T-helper 1 cell treated with Interleukin-12 subunit alpha and Interleukin-12 subunit beta and Interleukin-4 antibody, amounts not matched to agents 30 ng/mL and 1 ng/mL, for 36 hours (primary cell): ENCODE data around the gene GPR4. TPM values are rescaled to one million over a fixed set of nuclear protein-coding genes. Genes with fewer than 3 reads are reported as not detected.
"Not testable (repeated sequence)": the region's sequence is repeated elsewhere in the genome, so short reads cannot be mapped to it uniquely, and the experiment has no call there.

Experiments used
- intact Hi-C: fragments of 100-400 bp; cut with micrococcal nuclease; formaldehyde crosslinking; loops from one replicate; pipeline ENCODE4 v1.15.1; 2024
- total RNA-seq: library from RNA; stranded (reverse); gene quantifications from 2 replicates; pipeline ENCODE4 v1.2.3, GENCODE V29; 2022

The GPR4 gene
- total RNA-seq, 1 donor from 2014 or later, result not detected

- intact Hi-C loops, result not testable (repeated sequence)
These were observed 26.2 kb upstream of the GPR4 start for GRCh38 chr19:45628219-45628618.

GRCh38 chr19:45623984-45624383, 22.0 kb upstream of the GPR4 start:
- intact Hi-C loops, result no loop called here

DNA sequence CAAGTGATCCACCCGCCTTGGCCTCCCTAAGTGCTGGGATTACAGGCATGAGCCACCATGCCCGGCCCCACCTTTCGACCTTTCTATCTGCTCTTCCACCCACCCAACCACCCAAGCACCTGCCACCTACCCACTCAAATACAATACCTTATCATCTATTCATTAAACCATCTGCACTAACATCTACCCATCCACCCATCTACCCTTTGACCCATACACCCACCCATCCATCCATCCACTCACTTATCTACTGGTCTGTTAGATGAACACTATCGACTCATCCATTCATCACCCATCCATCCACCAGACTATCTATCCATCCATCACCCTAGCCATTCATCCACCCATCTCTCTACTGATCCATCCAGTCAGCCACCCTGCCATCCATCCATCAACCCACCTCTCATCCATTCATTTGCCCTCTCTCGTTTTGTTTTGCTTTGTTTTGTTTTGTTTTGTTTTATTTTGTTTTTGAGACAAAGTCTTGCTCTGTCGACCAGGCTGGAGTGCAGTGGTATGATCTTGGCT, 20.0 kb upstream of the GPR4 start:
- intact Hi-C loops, result no loop called here

GRCh38 chr19:45621389-45621788, 19.4 kb upstream of the GPR4 start:
- intact Hi-C loops, result no loop called here

DNA sequence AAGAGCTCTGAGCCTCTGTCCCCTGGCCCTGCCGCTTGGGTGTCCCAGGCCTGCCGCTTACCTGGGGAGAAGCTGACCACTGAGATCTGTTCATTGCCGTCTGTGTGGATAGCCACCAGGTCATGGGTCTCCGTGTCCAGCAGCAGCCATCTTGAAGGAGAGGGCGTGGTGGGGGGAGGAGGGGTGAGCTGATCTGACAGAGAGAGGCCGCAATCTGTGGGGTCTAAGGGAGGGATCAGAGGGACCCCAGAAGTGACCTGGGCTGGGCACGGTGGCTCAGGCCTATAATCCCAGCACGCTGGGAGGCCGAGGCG, 14.6 kb upstream of the GPR4 start:
- intact Hi-C loops, result loop anchor here (1.0 kb wide), 4 partner anchors 26 to 119 kb away; partner anchors contain the start of genes OPA3 and RTN2

DNA sequence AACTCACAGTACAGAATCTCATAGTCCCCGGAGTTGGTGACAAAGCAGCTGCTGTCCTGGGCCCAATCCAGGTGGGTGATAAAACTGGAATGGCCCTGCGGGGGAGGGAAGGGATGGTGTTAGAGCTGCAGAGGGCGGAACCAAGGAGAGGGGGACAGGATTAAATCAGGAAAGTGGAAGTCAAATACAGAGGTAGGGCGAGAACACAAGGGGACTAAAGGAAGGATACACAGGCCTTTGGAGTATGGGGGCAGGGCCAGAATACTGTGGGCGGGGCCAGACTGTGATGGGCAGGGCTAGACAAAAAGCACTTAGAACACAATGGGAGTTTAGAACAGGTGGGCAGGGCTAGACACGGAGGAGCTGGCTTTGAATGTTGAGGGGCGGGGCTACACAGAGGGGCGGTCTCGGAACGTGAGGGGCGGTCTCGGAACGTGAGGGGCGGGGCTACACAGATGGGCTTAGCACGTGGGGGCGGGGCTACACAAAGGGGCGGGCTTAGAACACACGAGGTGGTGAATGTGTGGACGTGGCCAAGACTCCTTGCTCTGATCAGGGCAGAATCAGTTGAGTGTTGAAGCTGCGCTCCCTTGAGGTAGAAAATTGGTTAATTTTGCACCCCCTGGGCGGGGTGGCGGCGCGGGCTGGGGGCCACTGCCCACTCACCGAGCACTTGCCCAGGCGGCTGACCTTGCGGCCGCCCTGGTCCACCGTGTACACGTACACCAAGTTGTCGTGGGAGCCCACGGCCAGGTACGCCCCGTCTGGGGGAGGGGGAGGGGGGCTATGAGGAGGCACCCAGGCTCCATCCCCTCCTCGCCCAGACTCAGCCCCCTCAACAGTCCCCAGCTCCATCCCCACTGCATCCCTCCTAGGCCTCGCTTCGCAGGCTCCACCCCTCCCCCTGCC, 14.0 kb upstream of the GPR4 start:
- intact Hi-C loops, result loop anchor here (1.0 kb wide), 4 partner anchors 26 to 119 kb away; partner anchors contain the start of genes OPA3 and RTN2

DNA sequence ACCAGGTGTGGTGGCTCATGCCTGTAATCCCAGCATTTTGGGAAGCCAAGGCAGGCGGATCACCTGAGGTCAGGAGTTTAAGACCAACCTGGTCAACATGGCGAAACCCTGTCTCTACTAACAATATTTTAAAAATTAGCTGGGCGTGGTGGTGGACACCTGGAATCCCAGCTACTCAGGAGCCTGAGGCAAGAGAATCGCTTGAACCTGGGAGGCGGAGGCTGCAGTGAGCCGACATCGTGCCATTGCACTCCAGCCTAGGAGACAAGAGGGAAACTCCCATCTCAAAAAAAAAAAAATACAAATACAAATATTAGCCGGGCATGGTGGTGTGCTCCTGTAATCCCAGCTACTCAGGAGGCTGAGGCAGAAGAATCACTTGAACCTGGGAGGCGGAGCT, 13.0 kb upstream of the GPR4 start:
- intact Hi-C loops, result not testable (repeated sequence)

GRCh38 chr19:45613926-45614725, 12.1 kb upstream of the GPR4 start:
- intact Hi-C loops, result loop anchor here (1.0 kb wide), 1 partner anchor 52 kb away; no protein-coding TSS in a partner anchor

- intact Hi-C loops, result no loop called here
These were observed 6.9 kb upstream of the GPR4 start for GRCh38 chr19:45608948-45609347.

DNA sequence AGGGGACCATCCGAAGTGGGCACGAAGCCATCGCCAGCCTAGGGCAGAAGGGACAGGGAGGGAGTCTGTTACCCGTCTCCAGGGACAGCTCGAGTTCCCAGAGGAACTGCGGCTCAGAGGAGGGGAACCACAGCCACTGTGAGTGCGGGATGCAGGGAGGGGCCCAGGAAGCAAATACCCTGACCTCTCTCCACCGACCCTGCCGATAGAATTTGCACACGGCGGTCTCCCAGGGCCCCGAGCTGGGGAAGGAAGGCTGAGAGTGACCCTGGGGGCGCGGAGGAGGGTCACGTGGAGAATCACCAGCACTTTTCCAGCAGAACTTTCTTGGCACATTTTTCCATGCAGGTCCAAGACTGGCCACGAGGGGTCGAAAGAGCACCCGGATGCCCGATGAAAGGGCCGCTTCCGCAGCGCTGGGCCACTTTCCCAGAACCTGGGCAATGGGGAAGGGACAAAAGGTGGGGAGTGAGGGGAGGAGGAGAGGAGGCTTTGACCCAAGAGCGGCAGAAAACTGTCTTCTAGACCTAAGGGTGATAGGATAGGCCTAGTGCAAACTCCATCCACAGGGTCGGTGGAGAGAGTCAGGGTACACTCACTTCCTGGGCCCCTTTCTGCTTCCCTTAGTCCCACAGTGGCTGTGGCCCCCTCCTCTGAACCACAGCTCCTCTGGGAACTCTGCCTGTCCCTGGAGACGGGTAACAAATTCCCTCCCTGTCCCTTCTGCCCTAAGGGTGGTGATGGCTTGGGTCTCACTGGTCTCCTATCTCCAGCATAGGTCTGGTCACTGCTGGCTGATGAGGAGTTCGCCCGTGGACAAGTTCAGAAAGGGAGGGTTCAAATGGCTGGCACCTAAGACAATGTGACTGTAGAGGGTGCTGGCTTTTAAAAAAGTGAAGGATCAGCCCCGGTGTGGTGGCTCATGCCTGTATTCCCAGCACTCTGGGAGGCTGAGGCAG, 5.3 kb upstream of the GPR4 start:
- intact Hi-C loops, result loop anchor here (1.0 kb wide), 1 partner anchor 35 kb away; no protein-coding TSS in a partner anchor

- intact Hi-C loops, result no loop called here
These were observed 897 bp downstream of the GPR4 start for GRCh38 chr19:45601115-45601514.

GRCh38 chr19:45600340-45600885, 1.6 kb downstream of the GPR4 start:
- intact Hi-C loops, result no loop called here

- intact Hi-C loops, result no loop called here
These were observed 2.7 kb downstream of the GPR4 start for GRCh38 chr19:45599286-45599685.

- intact Hi-C loops, result no loop called here
These were observed 3.6 kb downstream of the GPR4 start for GRCh38 chr19:45598267-45599001.

DNA sequence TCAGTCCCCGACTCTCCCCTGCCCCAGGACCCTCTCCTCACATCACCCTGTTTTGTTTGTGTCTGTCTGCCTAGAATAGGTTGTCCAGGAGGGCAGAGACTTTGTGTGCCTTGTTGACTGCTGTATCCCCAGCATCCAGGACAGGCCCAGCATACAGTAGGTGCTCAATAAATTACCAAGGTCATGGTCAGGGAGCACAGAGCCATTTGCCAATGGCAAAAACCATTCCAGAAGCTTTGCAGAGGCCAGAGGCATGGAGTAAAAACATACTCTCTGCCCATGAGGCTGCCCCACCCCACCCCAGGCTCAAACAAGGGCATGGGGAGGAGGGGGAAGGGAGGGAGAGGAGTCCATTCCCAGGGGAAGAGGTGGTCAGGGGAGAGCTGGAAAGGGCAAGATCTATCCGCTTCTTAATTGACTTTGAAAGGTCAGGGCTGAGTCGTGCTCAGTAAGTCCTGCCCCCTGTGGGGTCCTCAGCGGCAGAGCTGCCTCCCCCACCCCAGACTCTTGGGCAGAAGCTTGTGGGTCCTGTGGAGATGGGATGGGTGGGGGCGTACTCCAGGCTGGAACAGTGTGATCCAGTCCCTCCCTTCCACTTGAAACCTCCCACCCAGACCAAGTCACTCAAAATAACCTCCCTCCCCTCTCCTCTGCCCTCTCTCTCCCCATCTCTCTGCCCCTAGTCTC, 4.4 kb downstream of the GPR4 start:
- intact Hi-C loops, result no loop called here

- intact Hi-C loops, result no loop called here
These were observed 6.2 kb downstream of the GPR4 start for GRCh38 chr19:45595814-45596213.

DNA sequence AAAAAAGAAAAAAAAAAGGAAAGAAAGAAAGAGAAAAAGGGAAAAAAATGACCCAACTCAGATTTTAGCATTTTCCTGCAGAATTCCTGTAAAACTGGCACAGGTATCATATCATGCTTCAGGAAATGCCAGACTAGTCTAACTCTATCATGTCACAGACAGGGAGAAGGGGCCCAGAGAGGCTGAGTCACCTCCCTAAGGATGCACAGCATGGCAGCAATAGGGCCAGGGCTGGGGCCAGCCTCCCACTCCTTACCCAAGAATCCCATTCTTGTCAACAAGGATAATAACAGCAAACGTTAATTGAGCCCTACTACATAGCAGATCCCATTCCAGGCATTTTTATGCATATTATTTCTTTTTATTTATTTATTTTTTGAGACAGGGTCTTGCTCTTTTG, 8.5 kb downstream of the GPR4 start:
- intact Hi-C loops, result no loop called here

DNA sequence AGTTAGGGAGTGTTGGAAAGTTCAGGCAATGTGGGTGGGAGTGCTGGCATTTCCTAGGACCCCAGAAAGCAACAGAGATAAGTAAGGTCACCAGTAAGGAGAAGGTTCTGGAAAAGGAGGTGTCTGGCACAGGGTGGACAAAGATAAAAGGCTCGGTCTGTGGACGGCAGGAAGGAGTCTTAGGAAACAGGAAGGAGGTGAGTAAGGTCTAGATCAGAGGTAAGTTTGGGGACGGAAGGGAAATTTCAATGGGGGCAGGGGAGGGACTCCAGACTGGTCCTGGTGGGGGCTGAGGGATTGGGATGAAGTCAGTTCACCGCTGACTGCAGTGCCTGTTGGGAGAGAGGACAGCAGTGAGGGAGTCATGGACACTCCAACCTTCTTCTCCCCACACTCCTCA, 9.6 kb downstream of the GPR4 start:
- intact Hi-C loops, result no loop called here

DNA sequence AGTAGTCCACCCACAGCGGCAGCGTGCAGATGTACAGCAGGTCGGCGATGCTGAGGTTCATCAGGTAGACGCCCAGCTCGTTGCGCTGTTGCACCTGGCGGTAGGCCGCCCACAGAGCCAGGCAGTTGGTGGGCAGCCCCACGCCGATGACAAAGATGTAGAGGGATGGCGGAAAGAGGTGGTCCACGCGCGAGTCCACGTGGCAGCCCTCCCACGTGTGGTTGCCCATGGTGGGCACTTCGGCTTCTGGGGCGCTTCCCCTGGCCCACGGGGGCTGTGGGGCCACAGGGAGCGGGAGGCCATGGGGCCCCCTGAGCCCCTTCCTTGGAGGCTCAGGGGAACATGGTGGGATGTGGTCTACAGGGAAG, 10.4 kb downstream of the GPR4 start:
- intact Hi-C loops, result no loop called here
